Tibial artery (tissue), 4 donors: ENCODE results near the gene LRRC8D.

Experiments used
- DNase-seq, 2 donors: peaks; one replicate each; pipeline ENCODE4 v3.0.0-alpha.2; 2019
- H3K27ac ChIP-seq, 2 donors: fragments of 200-600 bp; sonication (generic) in 1 of 2; 1 replicate in 1 of 2; 2 replicates in 1 of 2; pipeline ENCODE4 v1.5.1; 2018 to 2019; ENCODE audit warnings: mild to moderate bottlenecking in 1 of 2
- H3K27me3 ChIP-seq, 2 donors: fragments of 200-600 bp; sonication (generic) in 1 of 2; one replicate each; pipeline versions ENCODE4 v1.5.1 to v1.6.0; 2016 to 2019
- H3K36me3 ChIP-seq, 3 donors: fragments of 200-600 bp; sonication (generic) in 2 of 3; one replicate each; pipeline ENCODE4 v1.5.1; 2016 to 2019; ENCODE audit warnings: mild to moderate bottlenecking in 2 of 3
- H3K4me1 ChIP-seq, 4 donors: fragments of 200-600 bp; sonication (generic) in 2 of 4; 1 replicate in 3 of 4; 2 replicates in 1 of 4; pipeline ENCODE4 v1.5.1; 2016 to 2019
- H3K4me3 ChIP-seq, 2 donors: fragments of 200-600 bp; sonication (generic) in 1 of 2; 1 replicate in 1 of 2; 2 replicates in 1 of 2; pipeline ENCODE4 v1.5.1; 2018 to 2019; ENCODE audit warnings: mild to moderate bottlenecking in 2 of 2
- H3K9me3 ChIP-seq, 3 donors: fragments of 200-600 bp; sonication (generic) in 1 of 3; one replicate each; pipeline ENCODE4 v1.5.1; 2016 to 2019
- CTCF ChIP-seq, 2 experiments: fragments of 200-600 bp in 1 of 2; fragments of 450-650 bp in 1 of 2; IDR thresholded peaks; one replicate each; pipeline ENCODE4 v1.5.1; 2017 to 2019; ENCODE audit warnings: antibody characterized with exemption in 2 of 2, mild to moderate bottlenecking in 1 of 2, moderate library complexity in 1 of 2
- intact Hi-C: fragments of 100-400 bp; cut with DNase I; formaldehyde crosslinking; loops from one replicate; pipeline ENCODE4 v1.15.0; 2023; ENCODE audit warnings: low total_unique reads

Gene LRRC8D

GRCh38 chr1:89871768-89872473 lies 51.1 kb downstream of the LRRC8D start:
- peaks cover 0 to 10% (median 0%) of the 10 kb centered on the region in 3 donors for H3K36me3 ChIP-seq
- H3K27me3 ChIP-seq: no peaks in the 10 kb centered on the region
- no peak overlapping the region for H3K4me3 ChIP-seq
- H3K4me1 ChIP-seq: no peaks in the 10 kb centered on the region
- H3K27ac ChIP-seq: no peak overlapping the region
- H3K9me3 ChIP-seq: no peaks in the 10 kb centered on the region
- DNase-seq: no peak
- intact Hi-C loops: no loop called here
- TF ChIP-seq CTCF (IDR thresholded peaks at IDR 0.05): no peak

GRCh38 chr1:89872567-89872966 lies 51.7 kb downstream of the LRRC8D start:
- no peak for DNase-seq
- intact Hi-C loops: no loop called here
- Histone ChIP-seq H3K9me3 (no peaks in the 10 kb centered on the region), H3K27me3 (no peaks in the 10 kb centered on the region), H3K4me1 (no peaks in the 10 kb centered on the region), H3K4me3 (no peak overlapping the region), H3K27ac (no peak overlapping the region), H3K36me3 (peaks cover 0 to 10% (median 0%) of the 10 kb centered on the region in 3 donors)
- no peak for TF ChIP-seq CTCF (IDR thresholded peaks at IDR 0.05)

DNA sequence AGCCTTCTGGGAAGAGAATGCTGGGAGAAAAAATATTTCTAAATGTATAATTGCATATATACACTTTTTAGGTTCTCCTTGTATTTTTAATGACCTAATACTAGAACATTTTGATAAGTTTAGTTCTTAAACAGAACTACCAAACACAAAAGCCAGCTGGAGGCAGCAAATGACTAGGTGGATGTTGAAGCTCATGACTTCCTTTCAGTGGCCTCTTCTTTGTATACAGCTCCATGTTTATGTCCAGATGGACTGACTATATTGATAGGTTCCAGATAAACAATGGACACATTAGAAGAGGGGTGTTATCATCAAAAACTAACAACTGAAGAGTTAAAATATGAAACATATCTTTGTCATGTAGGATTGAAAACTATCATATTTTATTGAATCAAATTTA lies 52.5 kb downstream of the LRRC8D start:
- intact Hi-C loops: no loop called here
- Histone ChIP-seq H3K4me3 (no peak overlapping the region), H3K9me3 (no peaks in the 10 kb centered on the region), H3K27ac (no peak overlapping the region), H3K36me3 (peaks cover 0 to 10% (median 0%) of the 10 kb centered on the region in 3 donors), H3K27me3 (no peaks in the 10 kb centered on the region), H3K4me1 (no peaks in the 10 kb centered on the region)
- no peak for DNase-seq
- TF ChIP-seq CTCF (IDR thresholded peaks at IDR 0.05): no peak

DNA sequence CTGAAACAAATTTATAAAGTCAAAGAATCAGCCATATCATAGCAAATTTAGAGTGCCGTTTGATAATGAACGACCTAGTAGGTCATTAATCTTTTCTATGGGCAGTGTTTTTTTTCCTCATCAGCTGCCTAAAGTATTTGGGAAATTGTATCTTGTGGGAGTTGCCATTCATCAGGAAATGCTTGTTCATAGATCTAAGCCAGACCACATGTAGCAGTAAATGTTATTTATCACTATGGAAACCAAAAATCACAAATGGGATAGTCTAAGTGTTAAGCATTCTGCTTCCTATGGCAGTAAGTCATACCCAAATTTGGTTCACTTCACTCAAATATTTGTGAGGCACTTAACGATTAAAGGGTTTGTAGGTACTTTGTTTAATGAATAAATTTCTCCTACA lies 52.9 kb downstream of the LRRC8D start:
- DNase-seq: no peak
- intact Hi-C loops: no loop called here

DNA sequence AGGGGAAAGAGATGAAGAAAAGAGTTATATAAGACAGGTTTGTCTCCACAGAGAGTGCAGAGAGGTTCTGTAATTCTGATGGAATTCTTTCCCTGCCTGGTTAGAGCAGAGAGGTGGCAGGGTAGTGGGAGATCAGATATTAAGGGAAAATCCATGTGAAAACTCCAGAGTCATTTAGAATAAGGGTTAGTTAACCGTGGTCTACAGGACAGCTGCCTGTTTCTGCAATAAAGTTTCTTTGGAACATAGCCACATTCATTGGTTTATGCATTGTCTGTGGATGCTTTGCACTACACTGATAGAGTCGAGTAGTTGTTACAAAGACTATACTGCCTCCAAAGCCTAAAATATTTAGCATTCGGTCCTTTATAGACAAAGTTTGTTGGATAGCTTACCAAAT lies 55.6 kb downstream of the LRRC8D start:
- no peaks in the 10 kb centered on the region for H3K36me3 ChIP-seq
- no peaks in the 10 kb centered on the region for H3K27me3 ChIP-seq
- no peak overlapping the region for H3K4me3 ChIP-seq
- DNase-seq: no peak
- H3K9me3 ChIP-seq: no peaks in the 10 kb centered on the region
- no peak for TF ChIP-seq CTCF (IDR thresholded peaks at IDR 0.05)
- no peak overlapping the region for H3K27ac ChIP-seq
- no peaks in the 10 kb centered on the region for H3K4me1 ChIP-seq
- intact Hi-C loops: no loop called here

More for the DNA sequence above, 52.9 kb downstream of the LRRC8D start:
- peaks cover 0 to 10% (median 0%) of the 10 kb centered on the region in 3 donors for H3K36me3 ChIP-seq
- no peak for TF ChIP-seq CTCF (IDR thresholded peaks at IDR 0.05)
- no peak overlapping the region for H3K4me3 ChIP-seq
- no peak overlapping the region for H3K27ac ChIP-seq
- H3K4me1 ChIP-seq: no peaks in the 10 kb centered on the region
- no peaks in the 10 kb centered on the region for H3K9me3 ChIP-seq
- H3K27me3 ChIP-seq: no peaks in the 10 kb centered on the region
